ENCODE measurements around the gene ALDH1A2.

ALDH1A2 gene

DNA sequence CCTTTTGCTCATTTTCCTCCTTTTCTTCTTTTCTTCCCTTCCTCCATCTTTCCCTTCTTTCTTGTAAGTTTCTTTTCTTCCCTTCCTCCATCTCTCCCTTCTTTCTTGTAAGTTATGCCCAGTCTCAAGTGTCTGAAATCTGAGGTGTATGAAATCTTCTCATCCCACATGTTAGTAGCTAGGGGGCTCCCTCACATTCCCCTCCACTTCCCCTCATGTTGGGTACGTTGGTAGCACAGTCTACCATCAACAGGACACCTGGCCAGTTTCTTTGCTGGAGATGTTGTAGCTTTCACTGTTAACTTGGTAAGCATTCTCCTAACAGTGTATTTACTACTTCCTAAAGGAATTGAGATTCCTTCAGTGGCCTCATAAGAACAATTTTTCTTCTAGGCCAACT is 133.9 kb downstream of the ALDH1A2 start:
- DNase-seq, result no peak

DNA sequence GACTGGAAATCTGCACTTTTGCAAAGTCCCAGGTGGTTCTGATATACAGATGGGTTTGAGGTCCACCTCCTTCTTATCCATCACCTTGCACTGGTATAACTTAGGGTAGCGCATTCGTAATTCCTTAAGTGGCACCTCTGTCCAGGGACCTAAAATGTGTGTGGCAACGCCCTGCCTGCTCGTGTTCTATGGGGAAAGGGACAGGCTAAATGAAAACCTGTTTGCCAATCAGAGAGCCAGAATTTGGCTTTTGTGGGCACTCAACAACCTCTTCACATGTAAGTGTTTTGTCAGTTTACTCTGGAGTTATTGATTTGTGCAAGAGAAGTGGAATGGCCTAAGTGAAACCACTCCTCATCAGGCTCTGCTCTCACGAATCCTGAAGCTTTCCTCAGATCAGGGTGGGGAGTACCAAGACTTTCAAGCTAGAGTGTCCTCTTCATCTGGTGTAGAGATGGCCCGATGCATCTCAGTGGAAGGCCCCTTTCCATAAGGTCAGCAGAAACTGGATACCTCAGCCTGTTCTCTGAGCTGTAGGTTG is 138.3 kb downstream of the ALDH1A2 start:
- DNase-seq, result no peak

DNA sequence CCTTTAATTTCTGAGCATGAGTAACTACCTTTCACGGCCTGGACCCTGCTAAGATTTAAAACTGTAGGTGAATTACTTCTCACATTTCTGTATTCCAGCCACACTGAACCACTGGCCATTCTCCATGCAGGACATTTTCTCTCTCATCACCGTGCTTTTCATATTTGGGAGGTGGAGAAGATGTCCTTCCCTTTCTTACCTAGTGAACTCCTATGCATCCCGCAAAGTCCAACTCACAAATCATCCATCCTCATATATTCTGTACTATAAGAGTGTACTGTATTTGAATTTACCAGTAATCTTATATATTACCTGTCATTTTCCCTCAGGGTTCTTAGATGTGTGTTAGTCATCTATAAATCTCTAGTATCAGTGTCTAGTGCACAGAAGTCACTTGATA is 139.9 kb downstream of the ALDH1A2 start:
- no peak for DNase-seq

- DNase-seq, result no peak
Measured at GRCh38 chr15:57924598-57924997, 140.9 kb downstream of the ALDH1A2 start.

- DNase-seq, result no peak
Measured at GRCh38 chr15:57923750-57924149, 141.8 kb downstream of the ALDH1A2 start.

- no peak for DNase-seq
Measured at GRCh38 chr15:57923306-57923705, 142.2 kb downstream of the ALDH1A2 start.

DNA sequence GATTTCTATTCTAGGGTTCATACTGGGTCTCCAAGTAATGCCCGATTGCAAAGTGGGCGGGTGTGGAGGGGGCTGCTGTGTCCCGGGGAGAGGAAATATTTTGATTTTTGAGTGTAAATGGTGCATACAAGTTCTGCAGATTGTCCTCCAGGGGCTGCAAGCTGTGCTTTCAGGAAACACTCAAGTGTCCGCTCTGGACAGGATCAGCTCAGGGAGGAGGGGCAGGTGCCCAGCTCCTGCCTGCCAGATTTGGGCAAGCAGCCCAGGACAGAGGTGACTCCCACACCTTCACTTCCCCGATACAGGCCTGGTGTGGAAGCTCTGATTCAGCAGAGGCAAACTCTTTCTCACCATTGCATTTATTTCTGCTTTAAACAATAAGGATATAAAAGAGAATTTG is 142.7 kb downstream of the ALDH1A2 start:
- no peak for DNase-seq

DNA sequence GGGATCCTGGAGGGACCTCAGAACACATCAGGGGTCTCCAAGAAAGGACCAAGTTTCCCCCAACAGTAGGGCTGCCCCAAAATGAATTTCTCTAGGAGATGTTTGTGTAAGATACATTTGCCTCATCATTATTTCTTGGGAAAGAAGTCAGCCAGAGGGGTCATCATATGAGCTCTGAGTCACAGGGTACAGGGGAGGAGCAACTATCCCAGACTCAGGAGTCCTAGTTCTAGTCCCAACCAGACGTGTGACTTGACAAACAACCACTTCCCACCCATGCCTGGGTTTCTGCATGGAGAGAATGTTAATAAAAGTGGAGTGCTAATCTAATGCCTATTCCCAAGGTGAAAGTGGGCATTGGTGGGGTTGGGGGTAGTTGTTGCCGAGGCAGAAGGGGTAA is 144.1 kb downstream of the ALDH1A2 start:
- no peak for DNase-seq

- DNase-seq, result no peak
Measured at GRCh38 chr15:57920911-57921310, 144.6 kb downstream of the ALDH1A2 start.

DNA sequence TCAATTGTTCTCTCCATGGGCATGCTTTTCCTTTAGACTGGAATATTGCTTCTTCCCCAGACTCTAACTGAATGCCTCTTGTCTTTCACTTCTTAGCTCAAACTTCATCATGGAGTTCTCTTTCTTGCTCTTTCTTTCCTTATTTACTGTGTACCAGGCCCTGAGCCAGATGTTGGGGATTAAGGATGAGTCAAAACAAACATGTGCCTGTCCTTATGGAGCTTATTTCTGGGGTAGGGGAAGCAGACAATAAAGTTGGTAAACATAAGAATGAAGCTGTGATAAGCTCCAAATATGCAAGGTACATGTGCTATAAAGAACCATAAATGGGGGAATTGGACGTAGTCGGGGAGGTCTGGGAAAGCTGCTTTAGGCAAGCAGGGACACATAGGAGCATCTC is 145.8 kb downstream of the ALDH1A2 start:
- no peak for DNase-seq

- no peak for DNase-seq
Measured at GRCh38 chr15:57917998-57918397, 147.5 kb downstream of the ALDH1A2 start.

DNA sequence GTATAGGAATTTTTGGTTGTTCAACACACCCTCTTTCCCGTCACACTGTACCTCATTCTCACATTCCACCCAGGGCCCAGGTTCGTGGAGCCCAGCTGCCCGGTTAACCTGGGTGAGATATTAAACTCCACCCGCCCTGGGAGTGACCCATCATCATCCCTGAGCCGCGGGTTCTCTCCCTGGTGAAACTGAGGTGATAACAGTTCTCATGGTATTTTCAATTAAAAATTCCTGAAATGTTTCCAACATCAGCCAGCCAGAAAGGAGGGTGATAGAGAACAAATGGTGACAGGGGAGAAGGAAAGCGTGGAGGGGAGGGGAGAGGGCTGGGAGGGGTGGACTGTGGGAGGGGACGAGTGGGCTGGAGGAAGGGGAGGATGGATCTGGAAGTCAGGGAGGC is 148.8 kb downstream of the ALDH1A2 start:
- no peak for DNase-seq

DNA sequence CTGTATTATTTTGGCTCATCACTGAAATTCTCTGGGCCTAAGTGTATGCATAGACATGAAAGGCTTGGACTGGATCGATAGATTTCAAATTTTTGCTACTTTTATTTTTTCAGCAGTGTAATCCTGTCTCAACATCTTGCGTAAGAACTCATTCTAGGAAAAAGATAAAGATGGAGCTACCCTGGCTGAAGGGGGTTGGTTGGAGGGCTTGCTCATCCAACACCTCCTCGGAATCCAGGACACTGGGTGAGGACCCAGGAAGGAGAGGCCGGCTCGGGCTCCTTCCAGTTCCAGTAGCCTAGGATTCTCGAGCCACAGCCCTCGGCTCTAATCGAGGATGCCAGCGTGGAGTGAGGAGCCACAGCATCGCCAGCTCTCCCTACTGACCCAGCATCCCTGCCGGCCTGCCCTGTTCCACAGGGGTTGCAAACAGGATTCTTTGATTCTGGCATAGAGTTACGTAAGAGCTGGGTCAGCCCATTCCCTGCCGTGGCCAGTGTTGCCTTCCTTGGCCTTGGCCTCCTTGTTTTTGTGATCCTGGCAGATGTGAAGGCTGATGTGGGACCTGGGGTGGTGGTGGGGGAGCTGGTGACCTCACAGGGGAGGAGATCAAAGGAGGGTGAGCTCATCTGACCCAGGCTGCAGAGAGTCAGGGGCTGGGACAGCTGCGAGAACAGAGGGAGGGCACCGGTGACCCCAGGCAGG is 149.5 kb downstream of the ALDH1A2 start:
- DNase-seq, result no peak

DNA sequence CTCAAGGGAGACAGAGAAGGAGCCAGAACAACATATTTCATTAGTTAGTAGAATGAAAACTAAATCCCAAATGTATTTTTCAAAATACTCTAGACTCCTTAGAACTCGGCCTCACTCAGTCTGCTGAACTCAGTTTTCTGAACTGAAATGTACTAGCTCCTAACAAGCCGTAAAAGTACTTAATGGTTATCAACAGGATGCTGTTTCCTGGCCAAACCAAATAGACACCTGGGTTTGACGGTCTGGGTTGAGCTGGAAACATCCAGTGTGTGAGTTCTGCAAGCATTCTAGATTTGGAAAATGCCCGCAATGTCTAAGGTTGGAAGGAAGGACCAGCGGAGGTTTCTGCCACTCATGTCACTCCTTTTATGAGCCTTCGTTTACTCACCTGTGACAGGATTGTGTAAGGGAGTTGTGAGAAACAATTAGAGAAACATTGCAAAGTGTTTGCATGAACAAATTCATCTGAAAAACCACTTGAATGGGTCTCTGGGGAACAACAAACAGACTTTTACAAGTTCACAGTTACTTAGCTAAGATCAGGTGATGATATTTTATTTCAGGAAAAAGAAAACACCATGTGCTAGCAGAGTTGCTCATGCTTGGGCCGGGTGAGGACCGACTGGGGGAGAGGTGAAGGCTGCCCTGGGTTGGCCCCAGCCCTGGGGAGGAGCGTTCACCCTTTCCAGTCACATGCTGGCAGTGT is 151.0 kb downstream of the ALDH1A2 start:
- DNase-seq, result no peak

DNA sequence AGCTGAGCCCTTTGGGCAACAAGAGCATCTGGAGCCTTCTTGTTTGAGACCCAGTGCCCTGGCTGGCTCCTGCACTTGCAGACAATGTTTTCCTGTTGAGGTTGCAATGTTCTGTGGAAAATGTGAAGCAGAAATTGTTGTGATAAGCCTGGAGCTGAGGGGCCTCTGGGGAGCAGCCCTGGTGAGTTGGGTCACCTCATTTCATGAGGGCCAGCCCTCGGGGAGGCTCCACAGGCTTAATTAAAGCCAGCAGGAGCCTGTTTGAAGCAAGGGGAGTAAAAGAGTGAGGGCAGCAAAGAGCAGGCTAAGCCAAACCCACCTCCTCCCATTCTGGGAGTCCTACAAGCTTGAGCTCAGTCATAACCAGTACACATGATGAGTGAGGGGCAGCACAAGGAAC is 154.3 kb downstream of the ALDH1A2 start:
- no peak for DNase-seq

DNA sequence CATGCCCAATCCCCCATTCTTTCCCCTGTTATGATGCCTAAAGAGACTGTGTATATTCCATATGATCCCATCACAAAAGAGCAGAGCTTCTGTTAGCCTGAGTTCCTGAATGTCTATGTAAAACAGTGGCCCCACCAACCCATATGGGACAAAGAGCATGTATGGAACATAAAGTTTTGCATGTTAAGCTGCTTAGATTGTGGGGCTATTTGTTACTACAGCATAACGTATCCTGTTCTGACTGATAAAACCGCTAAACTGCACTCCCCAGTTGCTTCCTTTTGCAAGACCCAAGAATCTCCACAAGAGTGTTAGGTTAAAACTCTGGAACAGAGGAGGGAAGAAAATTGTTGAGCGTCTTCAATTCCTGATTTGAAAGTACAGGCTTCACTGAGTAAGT is 154.8 kb downstream of the ALDH1A2 start:
- no peak for DNase-seq

DNA sequence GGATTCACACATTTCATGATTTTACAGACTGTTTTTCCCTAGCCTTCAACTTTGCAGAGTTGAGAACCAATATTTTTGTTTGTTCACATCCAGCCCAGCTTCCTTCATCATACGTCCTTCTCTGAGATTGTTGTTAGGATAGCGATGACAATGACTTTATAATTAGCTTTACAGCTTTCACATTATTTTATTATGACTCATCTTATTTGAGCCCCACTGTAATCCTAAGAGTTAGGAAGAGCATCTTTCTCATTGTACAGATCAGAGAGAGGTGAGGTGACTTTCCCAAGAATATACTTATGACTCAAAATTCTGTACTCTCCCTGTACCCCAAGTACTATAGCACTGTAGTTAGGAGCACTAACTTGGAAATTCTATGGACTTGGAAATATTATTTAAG is 156.1 kb downstream of the ALDH1A2 start:
- DNase-seq, result no peak

GRCh38 chr15:57903626-57904025 is 161.9 kb downstream of the ALDH1A2 start:
- no peak for DNase-seq

Measured in KG1 (cell line).